ENCODE measurements around the gene KRTAP5-10. TPM values are rescaled to one million over a fixed set of nuclear protein-coding genes. Genes with fewer than 3 reads are reported as not detected.
"Not testable (repeated sequence)": the region's sequence is repeated elsewhere in the genome, so short reads cannot be mapped to it uniquely, and the experiment has no call there.

The KRTAP5-10 gene
- total RNA-seq, 1 experiment from 2014 or later = not detected

DNA sequence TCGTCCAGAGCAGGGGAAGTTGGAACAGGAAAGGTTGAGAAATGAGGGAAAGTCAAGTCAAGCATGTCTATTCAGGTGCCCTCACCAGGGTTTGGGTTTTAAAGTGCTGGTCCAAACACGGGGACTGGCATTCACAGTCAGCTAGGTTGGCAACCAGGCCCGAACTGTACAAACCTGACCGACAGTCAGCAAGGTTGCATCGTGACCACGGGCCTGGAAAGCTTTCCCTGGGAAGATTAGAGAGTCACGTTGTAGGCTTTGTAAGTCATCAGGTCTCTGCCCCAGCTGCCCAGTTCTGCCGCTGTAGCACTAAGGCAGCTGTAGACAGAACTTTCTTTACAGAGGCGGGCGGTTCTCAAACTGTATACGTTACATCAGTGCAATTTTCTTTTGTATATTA, 7.4 kb downstream of the KRTAP5-10 start:
- no peak for DNase-seq (ENCODE audit: low read depth)

DNA sequence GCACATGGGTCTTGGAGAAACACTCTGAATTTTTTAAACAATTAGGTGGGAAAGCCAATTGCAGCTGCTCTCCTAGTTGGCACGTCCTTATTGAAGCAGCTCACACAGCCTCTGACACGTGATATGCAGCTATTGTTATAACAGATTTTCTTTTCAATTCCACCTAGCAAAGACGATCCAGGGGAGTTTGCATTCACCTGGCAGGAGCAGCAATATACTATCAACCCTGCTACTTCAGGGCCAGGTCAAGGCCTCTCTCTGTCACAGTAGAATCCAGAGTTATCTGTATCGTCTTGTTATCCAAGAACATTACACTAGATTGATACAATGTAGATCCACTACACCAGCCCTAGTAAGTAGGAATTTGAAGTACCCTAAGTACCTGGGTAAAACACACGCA, 9.1 kb downstream of the KRTAP5-10 start:
- DNase-seq (ENCODE audit: low read depth) = no peak

DNA sequence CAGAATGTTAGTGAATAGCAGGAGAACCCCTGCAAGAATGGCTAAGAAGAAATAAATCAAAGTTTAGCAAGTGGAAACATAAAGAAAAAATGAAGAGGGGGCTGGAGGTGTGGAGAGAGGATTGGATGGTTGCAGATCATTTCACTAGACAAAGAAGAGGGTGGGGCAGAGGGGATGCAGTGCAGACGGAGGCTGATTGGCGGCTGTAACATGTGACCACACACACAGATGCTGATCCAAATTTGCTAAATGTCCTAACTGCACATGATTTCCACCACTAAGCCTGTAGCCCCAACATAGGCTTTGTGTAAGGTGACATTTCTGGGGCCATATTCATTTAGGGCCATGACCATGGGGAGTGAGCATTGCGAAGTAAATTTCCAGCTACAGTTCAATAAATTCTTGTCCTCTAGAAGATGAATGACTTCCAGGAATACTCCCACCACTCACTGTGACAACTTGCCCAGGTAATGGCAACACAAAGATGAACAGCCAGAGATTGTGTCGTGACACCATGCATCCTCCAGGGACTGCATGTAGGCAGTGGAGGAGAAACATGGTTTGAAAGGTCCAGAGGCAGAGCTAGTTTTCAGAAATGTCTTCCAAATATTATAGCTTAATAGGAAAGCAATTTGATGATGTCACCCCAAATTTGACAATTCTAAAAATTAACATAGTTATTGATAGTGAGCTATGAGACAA, 10.5 kb downstream of the KRTAP5-10 start:
- DNase-seq (ENCODE audit: low read depth) = no peak

DNA sequence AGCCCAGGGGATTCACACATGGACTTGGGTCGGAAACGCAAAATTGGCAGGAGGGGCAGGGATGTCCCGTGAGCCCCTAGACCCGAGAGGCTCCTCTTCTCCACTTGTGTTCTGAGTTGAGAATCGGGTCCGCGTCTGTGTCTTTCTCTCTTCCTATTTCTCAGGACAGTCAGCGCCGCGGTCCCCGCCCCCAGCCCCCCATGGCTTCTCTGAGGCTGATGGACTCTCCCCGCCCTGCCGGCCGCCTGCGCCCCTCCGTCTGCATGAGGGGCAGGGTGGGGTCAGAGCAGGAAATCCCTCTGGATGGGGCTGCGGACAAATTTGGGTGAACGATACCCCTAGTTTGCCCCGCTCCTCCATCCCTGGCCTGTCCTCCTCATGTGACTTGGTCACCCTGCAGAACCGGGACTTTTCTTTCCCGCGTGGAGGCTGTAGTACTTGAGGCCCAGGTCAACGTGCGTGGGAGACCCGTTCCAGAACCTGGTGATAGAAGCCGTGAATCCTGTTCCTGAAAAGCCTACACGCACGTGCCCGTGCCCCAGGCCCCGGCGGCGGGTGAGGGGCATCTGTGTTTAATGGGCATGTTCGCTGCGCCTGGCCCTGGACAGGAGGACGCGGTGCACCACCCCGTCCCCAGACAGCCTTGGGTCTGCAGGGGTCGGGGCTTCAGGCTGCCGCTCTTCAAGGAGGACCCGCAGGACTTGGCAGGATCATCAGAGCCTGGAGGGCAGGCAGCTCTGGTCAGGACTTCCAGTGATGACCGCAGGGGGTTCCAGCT, 11.5 kb downstream of the KRTAP5-10 start:
- not testable (repeated sequence) for DNase-seq (ENCODE audit: low read depth)

DNA sequence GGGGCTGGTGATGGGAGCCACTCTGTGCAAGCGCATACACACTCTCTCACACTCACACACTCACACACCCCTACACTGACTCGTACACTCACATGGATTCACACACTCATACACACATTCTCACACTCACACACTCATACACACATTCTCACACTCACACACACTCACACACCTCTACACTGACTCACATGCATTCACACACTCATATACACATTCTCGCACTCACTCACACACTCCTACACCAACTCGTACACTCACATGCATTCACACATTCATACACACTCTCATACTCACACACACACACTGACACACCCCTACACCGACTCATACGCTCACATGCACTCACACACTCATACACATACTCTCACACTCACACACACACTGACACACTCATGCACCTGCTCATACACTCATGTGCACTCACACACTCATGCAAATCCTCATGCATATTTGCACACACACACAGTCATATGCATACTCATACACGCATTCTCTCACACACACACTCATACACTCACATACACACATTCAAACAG, 12.2 kb downstream of the KRTAP5-10 start:
- DNase-seq (ENCODE audit: low read depth) = no peak

DNA sequence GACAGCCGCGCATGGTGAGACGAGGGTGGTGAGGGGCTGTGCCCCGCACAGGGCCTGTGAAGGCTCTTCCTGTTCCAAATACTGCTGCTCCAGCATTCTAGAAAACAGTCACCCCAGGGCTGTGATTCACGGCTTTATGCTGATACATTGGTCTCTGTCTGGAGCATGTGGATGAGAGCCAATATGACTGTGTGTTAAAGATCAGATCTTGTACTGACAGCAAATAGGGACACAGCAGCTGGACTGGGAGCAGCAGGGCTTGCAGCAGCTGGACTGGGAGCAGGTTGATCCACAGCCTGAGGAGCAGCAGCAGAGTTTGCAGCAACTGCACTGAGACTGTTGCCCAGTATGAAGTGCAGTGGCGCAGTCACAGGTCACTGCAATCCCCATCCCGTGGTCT, 14.2 kb downstream of the KRTAP5-10 start:
- DNase-seq (ENCODE audit: low read depth) = peak; percentile 26

DNA sequence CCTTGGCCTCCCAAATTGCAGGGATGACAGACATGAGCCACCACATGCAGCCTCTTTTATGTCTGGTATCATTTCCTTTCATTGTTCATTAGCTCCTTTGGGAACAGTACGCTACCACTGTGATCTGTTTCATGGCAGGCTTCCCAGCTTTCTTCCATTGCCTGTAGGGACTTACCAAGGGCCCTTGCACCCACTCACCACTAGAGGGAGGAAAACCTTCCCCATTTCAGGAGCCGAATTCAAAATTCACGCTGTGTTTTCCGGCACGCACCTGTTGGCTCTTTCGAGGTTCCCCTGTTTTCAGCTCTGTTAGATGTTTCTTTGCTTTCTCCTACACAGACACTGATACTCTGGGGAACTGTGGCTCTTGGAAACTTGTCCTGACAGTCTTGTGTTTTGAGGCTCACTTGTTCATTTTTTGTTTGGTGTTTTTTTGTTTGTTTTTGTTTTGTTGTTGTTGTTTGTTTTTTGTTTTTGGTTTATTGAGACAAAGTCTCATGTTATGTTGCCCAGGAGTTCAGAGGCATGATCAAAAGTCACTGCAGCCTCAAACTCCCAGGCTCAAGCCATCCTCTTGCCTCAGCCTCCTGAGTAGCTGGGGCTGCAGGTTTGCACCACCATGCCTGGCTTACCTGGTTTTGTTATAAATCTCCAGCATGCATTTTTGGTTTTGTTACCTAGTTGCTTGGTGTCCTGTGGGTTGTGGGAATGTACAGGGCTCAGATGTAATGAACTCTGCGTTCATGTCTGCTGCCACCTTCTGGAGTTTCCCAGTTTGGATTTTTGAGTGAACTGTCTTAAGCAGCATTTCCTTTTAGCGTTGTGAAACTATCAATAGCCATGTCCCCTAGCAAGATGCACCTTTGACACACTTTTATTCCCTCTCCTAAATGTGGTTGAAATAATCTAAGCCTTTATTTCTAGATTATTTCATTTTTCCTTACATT, 15.0 kb downstream of the KRTAP5-10 start:
- peak; percentile 78 for DNase-seq (ENCODE audit: low read depth)

DNA sequence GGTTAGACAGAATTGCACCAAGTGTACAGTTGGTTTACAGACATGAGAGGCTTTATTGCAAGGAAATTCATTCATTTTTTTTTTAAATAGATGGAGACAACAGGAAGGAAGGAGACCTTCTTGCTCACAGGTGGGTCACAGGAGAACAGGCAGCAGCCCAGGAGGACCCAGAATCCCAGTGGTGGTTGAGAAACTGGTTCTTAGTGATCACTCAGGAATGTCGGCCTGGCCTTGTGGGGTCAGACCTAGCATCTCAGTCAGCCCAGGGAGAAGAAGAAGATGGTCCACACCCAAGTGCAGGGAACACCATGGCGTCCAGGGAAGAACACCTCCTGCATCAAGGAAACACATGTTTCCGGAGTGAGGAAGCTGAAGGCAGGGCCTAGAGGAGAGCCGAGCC, 16.5 kb downstream of the KRTAP5-10 start:
- DNase-seq (ENCODE audit: low read depth) = no peak

DNA sequence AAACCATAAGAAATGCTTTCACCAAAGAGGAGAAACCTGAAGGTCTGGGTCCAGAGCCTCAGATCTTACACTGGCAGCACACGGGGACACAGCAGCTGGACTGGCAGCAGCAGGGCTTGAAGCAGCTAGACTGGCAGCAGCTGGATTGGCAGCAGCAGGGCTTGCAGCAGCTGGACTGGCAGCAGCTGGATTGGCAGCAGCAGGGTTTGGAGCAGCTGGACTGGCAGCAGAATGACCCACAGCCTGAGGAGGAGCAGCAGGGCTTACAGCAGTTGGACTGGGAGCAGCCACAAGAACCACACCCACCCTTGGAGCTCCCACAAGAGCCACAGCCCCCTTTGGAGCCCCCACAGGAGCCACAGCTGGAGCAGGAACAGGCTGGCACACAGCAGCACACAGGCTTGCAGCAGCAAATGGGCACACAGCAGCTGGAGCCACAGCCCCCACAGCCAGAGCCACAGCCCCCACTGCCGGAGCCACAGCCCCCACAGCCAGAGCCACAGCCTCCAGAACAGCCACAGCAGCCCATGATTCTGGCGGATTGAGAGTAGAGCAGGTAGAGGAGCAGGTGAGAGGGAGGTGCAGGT, 17.0 kb downstream of the KRTAP5-10 start, which contains the start of gene KRTAP5-11:
Gene KRTAP5-11 (minus strand): TSS at position 567 of the 587 bp plus-strand sequence. CDS start 38 bp downstream, at position 529.
- no peak for DNase-seq (ENCODE audit: low read depth)

DNA sequence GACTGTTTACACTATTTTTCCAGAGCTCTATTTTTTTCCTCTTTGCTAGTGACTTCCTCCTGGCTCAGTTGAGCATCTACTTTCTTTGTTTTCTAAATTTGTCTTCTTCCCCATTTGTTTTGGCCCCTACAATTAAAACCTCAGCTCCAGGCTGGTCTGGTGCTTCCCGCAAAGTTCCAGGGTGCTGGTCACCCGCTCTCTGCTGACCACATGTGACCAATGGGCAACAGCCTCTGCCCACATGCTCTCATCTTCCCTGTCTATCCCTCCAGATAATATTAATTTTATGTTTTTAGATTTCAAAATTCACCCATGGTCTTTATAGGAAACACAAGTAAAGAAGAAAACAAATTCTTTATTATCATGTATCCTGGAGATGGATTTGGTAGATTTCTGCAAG, 17.6 kb downstream of the KRTAP5-10 start:
- DNase-seq (ENCODE audit: low read depth) = not testable (repeated sequence)

DNA sequence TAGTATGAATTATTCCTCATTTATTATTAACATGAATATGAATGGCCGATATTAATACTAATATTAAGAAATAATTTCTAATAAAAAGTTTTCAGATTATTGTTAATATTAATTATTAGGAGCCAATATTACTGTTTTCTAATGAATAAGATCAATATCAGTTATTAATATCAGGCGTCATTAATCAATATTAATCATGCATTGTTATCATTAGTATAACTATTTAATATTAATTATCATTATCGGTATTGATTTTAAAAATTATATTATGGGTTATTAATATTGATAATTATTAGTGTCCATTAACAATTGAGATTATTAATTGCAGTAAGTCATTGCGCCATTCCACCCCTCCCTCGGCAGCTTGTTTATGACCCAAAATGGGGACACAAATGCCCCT, 20.3 kb downstream of the KRTAP5-10 start:
- not testable (repeated sequence) for DNase-seq (ENCODE audit: low read depth)

DNA sequence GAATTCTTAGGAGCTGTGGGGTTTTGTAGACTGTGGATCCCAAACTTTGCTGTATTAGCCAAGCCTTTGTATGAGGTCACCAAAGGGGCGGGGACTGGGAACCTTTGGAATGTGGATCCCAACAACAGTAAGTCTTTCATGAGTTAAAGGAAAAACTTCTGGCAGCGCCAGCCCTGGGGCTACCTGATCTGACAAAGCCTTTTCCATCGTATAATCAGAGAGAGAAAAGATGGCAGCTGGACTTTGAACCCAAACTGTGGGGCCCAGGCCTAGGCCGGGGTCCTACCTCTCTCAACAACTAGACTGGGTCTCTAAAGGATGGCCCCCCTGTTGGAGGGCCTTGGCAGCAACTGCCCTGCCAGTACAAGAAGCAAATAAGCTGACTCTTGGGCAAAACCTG, 23.0 kb downstream of the KRTAP5-10 start:
- DNase-seq (ENCODE audit: low read depth) = peak; percentile 26

DNA sequence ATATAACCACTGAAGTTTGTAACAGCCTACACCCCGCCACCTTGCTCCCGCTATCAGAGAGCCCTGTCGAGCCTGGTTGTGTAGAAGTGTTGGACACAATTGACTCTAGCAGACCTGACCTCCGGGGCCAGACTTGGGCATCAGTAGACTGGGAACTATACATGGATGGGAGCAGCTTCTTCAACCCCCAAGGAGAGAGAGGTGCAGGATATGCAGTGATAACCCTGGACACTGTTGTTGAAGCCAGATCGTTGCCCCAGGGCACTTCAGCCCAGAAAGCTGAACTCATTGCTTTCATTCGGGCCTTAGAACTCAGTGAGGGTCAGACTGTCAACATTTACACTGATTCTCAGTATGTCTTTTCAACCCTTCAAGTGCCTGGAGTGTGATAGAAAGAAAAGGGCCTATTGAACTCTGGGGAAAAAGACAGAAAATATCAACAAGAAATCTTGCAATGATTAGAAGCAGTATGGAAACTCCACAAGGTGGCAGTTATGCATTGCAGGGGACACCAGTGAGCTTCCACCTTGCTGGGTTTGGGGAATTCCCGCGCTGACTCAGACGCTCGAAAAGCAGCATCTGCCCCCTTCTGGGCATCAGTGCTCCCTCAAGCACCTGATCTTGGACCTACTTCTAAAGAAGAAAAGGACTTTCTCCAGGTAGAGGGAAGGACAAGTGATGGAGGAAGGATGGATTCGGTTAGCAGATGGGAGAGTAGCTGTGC, 23.6 kb downstream of the KRTAP5-10 start:
- DNase-seq (ENCODE audit: low read depth) = peak; percentile 13

DNA sequence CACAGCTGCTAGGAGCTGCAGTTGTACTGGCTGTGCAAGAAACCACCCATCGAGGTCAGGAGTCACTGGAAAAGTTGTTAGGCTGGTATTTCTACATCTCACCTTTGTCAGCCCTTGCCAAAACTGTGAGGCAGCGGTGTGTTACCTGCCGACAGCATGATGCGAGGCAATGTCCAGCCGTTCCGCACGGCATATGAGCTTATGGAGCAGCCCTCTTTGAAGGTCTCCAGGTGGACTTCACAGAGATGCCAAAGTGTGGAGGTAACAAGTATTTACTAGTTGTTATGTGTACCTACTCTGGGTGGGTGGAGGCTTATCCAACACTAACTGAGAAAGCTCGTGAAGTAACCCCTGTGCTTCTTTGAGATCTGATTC, 24.2 kb downstream of the KRTAP5-10 start:
- DNase-seq (ENCODE audit: low read depth) = not testable (repeated sequence)

DNA sequence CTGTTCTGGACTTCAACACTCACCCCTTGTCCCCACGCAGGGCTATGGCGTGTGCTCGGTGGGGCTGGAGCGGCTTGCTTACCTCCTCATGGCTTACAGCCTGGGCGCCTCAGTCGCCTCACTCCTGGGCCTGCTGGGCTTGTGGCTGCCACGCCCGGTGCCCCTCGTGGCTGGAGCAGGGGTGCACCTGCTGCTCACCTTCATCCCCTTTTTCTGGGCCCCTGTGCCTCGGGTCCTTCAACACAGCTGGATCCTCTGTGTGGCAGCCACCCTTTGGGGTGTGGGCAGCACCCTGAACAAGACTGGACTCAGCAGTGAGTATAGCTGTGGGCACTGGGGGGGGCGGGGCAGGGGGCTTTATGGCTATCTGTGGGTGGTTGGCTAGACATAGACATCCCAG, 37.9 kb downstream of the KRTAP5-10 start:
- not testable (repeated sequence) for DNase-seq (ENCODE audit: low read depth)

DNA sequence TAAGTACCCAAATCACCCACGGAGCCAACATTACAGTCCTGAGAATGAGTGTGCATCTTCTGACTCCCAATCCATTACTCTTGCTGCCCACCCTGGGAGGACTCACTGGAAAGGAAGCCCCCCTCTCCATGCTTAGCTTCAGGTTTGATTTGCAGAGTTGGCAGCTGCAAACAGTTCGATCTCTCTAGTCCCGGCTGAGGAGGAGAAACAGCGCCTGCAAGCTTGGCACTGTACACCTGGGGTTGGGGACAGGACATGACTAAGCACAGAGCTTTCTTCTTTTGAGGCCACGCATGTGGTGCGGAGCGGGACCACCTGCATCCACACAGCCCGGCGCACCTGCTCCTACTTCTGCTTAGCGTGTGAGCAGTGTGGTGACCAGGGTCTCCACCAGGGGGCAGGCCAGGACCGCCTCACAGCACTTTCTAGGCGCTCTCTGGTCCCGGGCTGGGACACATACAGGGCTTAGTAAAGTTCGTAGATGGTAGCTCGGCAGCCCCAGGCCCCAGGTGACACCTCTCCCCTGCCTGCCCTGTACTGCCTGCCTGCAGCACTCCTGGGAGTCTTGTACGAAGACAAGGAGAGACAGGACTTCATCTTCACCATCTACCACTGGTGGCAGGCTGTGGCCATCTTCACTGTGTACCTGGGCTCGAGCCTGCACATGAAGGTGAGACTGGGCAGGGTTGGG, 39.6 kb downstream of the KRTAP5-10 start:
- not testable (repeated sequence) for DNase-seq (ENCODE audit: low read depth)

DNA sequence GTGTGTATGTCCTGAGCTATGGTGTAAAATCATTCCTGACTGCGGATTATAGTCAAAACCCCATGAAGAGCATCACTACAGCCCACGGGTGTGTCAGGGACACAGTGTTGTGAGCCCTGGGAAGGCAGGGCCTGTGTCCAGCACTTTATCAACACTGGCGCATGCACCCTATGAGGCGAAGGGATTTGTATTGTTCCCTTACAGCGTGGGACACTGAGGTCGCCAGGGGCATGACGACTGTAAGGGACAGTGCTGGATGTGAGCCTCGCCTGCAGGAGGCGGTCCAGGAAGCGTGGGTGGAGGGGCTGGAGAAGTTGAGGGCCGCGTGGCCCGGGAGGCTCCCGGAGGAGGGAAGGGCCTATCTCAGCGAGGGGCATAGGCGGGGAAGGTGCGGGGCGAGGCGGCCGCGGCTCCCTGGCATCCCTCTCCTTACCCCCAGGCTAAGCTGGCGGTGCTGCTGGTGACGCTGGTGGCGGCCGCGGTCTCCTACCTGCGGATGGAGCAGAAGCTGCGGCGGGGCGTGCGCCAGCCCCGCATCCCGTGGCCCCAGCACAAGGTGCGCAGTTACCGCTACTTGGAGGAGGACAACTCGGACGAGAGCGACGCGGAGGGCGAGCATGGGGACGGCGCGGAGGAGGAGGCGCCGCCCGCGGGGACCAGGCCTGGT, 41.6 kb downstream of the KRTAP5-10 start:
- DNase-seq (ENCODE audit: low read depth) = not testable (repeated sequence)

DNA sequence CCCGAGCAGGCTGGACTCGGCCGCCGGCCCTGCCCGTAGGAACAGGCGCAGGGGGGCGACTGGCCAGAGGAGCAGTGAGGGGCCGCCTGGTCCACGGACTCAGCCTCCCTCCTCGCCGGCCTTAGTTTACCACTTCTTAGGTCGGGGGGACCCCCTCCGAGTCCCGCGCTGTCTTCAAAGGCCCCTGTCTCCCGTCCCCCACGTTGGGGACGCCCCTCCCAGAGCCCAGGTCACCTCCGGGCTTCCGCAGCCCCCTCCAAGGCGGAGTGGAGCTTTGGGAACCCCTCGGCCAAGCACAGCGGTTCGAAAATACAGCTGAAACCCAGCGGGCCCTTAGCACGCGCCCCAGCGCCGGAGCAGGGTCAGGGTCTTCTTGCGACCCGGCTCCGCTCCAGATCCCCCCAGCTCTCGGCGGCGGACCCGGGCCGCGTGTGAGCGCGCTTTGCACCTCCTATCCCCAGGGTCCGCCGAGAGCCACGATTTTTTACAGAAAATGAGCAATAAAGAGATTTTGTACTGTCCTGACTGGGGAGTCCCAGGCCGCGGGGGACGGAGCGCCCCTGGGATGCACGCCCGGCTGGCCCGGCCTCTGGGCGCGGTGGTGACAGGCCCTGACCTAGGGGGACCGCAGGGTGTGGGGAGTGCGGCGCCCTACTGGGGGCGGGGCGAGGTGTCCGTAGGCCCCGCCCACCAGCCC, 42.3 kb downstream of the KRTAP5-10 start:
- DNase-seq (ENCODE audit: low read depth) = not testable (repeated sequence)

DNA sequence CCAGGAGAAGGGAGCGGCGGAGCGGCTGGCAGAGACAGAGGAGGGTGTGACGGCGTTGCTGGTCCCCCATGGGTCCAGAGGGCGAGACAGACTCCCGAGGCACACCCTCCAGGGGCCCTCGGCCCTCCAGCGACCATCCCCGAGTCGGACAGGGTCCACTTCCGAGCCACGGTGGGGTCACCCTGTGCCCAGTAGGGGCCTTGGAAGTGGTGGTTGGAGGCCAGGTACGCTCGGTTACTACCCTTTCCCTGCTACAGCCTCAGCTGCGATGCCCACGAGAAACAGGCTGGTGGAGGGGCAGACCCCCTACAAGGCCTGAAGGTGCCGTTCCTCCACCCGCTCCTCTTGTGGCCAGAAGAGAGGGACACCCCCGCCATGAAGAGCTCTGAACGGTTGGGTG, 42.9 kb downstream of the KRTAP5-10 start:
- DNase-seq (ENCODE audit: low read depth) = not testable (repeated sequence)
